ENCODE data around the gene WDPCP.

The WDPCP gene

GRCh38 chr2:63225964-63226686 lies 362.2 kb downstream of the WDPCP start:
- H3K36me3 ChIP-seq (ENCODE audit: insufficient read depth, low read length), result no peaks in the 10 kb centered on the region
- H3K27ac ChIP-seq (ENCODE audit: low read depth, low read length), result no peak overlapping the region
- H3K4me3 ChIP-seq (ENCODE audit: low read length), result no peak overlapping the region
- no peaks in the 10 kb centered on the region for H3K27me3 ChIP-seq (ENCODE audit: insufficient read depth, low read length)
- 93% methylated on average over 1 of the region's 1 CpG for WGBS
- H3K4me1 ChIP-seq (ENCODE audit: insufficient read depth, low read length), result no peaks in the 10 kb centered on the region
- no peaks in the 10 kb centered on the region for H3K9me3 ChIP-seq (ENCODE audit: insufficient read depth, low read depth, low read length)
- no peak overlapping the region for H3K9ac ChIP-seq (ENCODE audit: low read depth, low read length)

GRCh38 chr2:63218800-63219526 lies 369.3 kb downstream of the WDPCP start:
- Histone ChIP-seq H3K36me3 (ENCODE audit: insufficient read depth, low read length) (no peaks in the 10 kb centered on the region), H3K9ac (ENCODE audit: low read depth, low read length) (no peak overlapping the region), H3K27me3 (ENCODE audit: insufficient read depth, low read length) (no peaks in the 10 kb centered on the region), H3K27ac (ENCODE audit: low read depth, low read length) (no peak overlapping the region), H3K4me3 (ENCODE audit: low read length) (no peak overlapping the region), H3K9me3 (ENCODE audit: insufficient read depth, low read depth, low read length) (no peaks in the 10 kb centered on the region), H3K4me1 (ENCODE audit: insufficient read depth, low read length) (no peaks in the 10 kb centered on the region)
- WGBS, result 97% methylated on average over 3 of the region's 4 CpGs

- no peak overlapping the region for H3K4me3 ChIP-seq (ENCODE audit: low read length)
- no peak overlapping the region for H3K27ac ChIP-seq (ENCODE audit: low read depth, low read length)
- H3K27me3 ChIP-seq (ENCODE audit: insufficient read depth, low read length), result no peaks in the 10 kb centered on the region
- no peaks in the 10 kb centered on the region for H3K4me1 ChIP-seq (ENCODE audit: insufficient read depth, low read length)
- H3K9ac ChIP-seq (ENCODE audit: low read depth, low read length), result no peak overlapping the region
- WGBS, result 100% methylated on average over 1 of the region's 3 CpGs
- 0 out of 2 replicates have a peak, but pooled peaks cover 2% of the 10 kb centered on the region for H3K9me3 ChIP-seq (ENCODE audit: insufficient read depth, low read depth, low read length)
- H3K36me3 ChIP-seq (ENCODE audit: insufficient read depth, low read length), result no peaks in the 10 kb centered on the region
Observed at GRCh38 chr2:63195310-63195709, 393.0 kb downstream of the WDPCP start.

GRCh38 chr2:63194175-63194574 lies 394.1 kb downstream of the WDPCP start:
- Histone ChIP-seq H3K27ac (ENCODE audit: low read depth, low read length) (no peak overlapping the region), H3K4me3 (ENCODE audit: low read length) (no peak overlapping the region), H3K9ac (ENCODE audit: low read depth, low read length) (no peak overlapping the region), H3K27me3 (ENCODE audit: insufficient read depth, low read length) (no peaks in the 10 kb centered on the region), H3K36me3 (ENCODE audit: insufficient read depth, low read length) (no peaks in the 10 kb centered on the region), H3K4me1 (ENCODE audit: insufficient read depth, low read length) (no peaks in the 10 kb centered on the region), H3K9me3 (ENCODE audit: insufficient read depth, low read depth, low read length) (no peaks in the 10 kb centered on the region)

- H3K27ac ChIP-seq (ENCODE audit: low read depth, low read length), result no peak overlapping the region
- peaks cover 1% of the 10 kb centered on the region; the same call in 1 of the 2 replicates for H3K9me3 ChIP-seq (ENCODE audit: insufficient read depth, low read depth, low read length)
- H3K9ac ChIP-seq (ENCODE audit: low read depth, low read length), result no peak overlapping the region
- WGBS, result no CpG with 5 or more reads among the region's 2 CpGs
- H3K4me3 ChIP-seq (ENCODE audit: low read length), result no peak overlapping the region
- no peaks in the 10 kb centered on the region for H3K4me1 ChIP-seq (ENCODE audit: insufficient read depth, low read length)
- H3K36me3 ChIP-seq (ENCODE audit: insufficient read depth, low read length), result no peaks in the 10 kb centered on the region
- no peaks in the 10 kb centered on the region for H3K27me3 ChIP-seq (ENCODE audit: insufficient read depth, low read length)
Observed at GRCh38 chr2:63192889-63193774, 395.1 kb downstream of the WDPCP start.

- Histone ChIP-seq H3K4me3 (ENCODE audit: low read length) (no peak overlapping the region), H3K36me3 (ENCODE audit: insufficient read depth, low read length) (no peaks in the 10 kb centered on the region), H3K27ac (ENCODE audit: low read depth, low read length) (no peak overlapping the region), H3K27me3 (ENCODE audit: insufficient read depth, low read length) (no peaks in the 10 kb centered on the region), H3K4me1 (ENCODE audit: insufficient read depth, low read length) (no peaks in the 10 kb centered on the region), H3K9ac (ENCODE audit: low read depth, low read length) (no peak overlapping the region), H3K9me3 (ENCODE audit: insufficient read depth, low read depth, low read length) (peaks cover 6% of the 10 kb centered on the region; the same call in 1 of the 2 replicates)
Observed at GRCh38 chr2:63192169-63192888, 395.9 kb downstream of the WDPCP start.

GRCh38 chr2:63189026-63189425 lies 399.3 kb downstream of the WDPCP start:
- H3K27ac ChIP-seq (ENCODE audit: low read depth, low read length), result no peak overlapping the region
- no peaks in the 10 kb centered on the region for H3K36me3 ChIP-seq (ENCODE audit: insufficient read depth, low read length)
- WGBS, result 18% methylated on average over 4 of the region's 4 CpGs
- H3K9ac ChIP-seq (ENCODE audit: low read depth, low read length), result no peak overlapping the region
- no peaks in the 10 kb centered on the region for H3K4me1 ChIP-seq (ENCODE audit: insufficient read depth, low read length)
- no peak overlapping the region for H3K4me3 ChIP-seq (ENCODE audit: low read length)
- H3K27me3 ChIP-seq (ENCODE audit: insufficient read depth, low read length), result no peaks in the 10 kb centered on the region
- H3K9me3 ChIP-seq (ENCODE audit: insufficient read depth, low read depth, low read length), result peaks cover 6% of the 10 kb centered on the region; the same call in 1 of the 2 replicates

GRCh38 chr2:63186331-63186730 lies 401.9 kb downstream of the WDPCP start:
- no peaks in the 10 kb centered on the region for H3K27me3 ChIP-seq (ENCODE audit: insufficient read depth, low read length)
- H3K9me3 ChIP-seq (ENCODE audit: insufficient read depth, low read depth, low read length), result peaks cover 6% of the 10 kb centered on the region; the same call in 1 of the 2 replicates
- no peaks in the 10 kb centered on the region for H3K4me1 ChIP-seq (ENCODE audit: insufficient read depth, low read length)
- 90% methylated on average over 3 of the region's 3 CpGs for WGBS
- no peak overlapping the region for H3K4me3 ChIP-seq (ENCODE audit: low read length)
- no peak overlapping the region for H3K9ac ChIP-seq (ENCODE audit: low read depth, low read length)
- H3K36me3 ChIP-seq (ENCODE audit: insufficient read depth, low read length), result no peaks in the 10 kb centered on the region
- H3K27ac ChIP-seq (ENCODE audit: low read depth, low read length), result no peak overlapping the region

- H3K36me3 ChIP-seq (ENCODE audit: insufficient read depth, low read length), result no peaks in the 10 kb centered on the region
- WGBS, result no CpG with 5 or more reads among the region's 1 CpG
- H3K27ac ChIP-seq (ENCODE audit: low read depth, low read length), result no peak overlapping the region
- no peaks in the 10 kb centered on the region; the same call in 1 of the 2 replicates for H3K9me3 ChIP-seq (ENCODE audit: insufficient read depth, low read depth, low read length)
- no peaks in the 10 kb centered on the region for H3K4me1 ChIP-seq (ENCODE audit: insufficient read depth, low read length)
- no peak overlapping the region for H3K9ac ChIP-seq (ENCODE audit: low read depth, low read length)
- no peak overlapping the region for H3K4me3 ChIP-seq (ENCODE audit: low read length)
- H3K27me3 ChIP-seq (ENCODE audit: insufficient read depth, low read length), result no peaks in the 10 kb centered on the region
Observed at GRCh38 chr2:63163161-63163820, 425.0 kb downstream of the WDPCP start.

GRCh38 chr2:63159262-63159661 lies 429.0 kb downstream of the WDPCP start:
- no peaks in the 10 kb centered on the region for H3K9me3 ChIP-seq (ENCODE audit: insufficient read depth, low read depth, low read length)
- H3K4me1 ChIP-seq (ENCODE audit: insufficient read depth, low read length), result no peaks in the 10 kb centered on the region
- no peak overlapping the region for H3K27ac ChIP-seq (ENCODE audit: low read depth, low read length)
- no peak overlapping the region for H3K9ac ChIP-seq (ENCODE audit: low read depth, low read length)
- H3K36me3 ChIP-seq (ENCODE audit: insufficient read depth, low read length), result no peaks in the 10 kb centered on the region
- H3K4me3 ChIP-seq (ENCODE audit: low read length), result no peak overlapping the region
- H3K27me3 ChIP-seq (ENCODE audit: insufficient read depth, low read length), result no peaks in the 10 kb centered on the region
- 95% methylated on average over 1 of the region's 1 CpG for WGBS

All from HUES64 (cell line).